Activated CD4-positive, alpha-beta T cell treated with anti-CD3 and anti-CD28 coated beads for 36 hours (primary cell): ENCODE measurements around the gene RAB7B. TPM values are rescaled to one million over a fixed set of nuclear protein-coding genes. Genes with fewer than 3 reads are reported as not detected.
A peak's percentile ranks its signal among the peaks of the same experiment; 100 is the strongest.
"Not testable (repeated sequence)": the region's sequence is repeated elsewhere in the genome, so short reads cannot be mapped to it uniquely, and the experiment has no call there.

Experiments
- ATAC-seq: fragments of 200-7000 bp; cut with Tn5 transposase; one replicate; pipeline ENCODE4 v1.10.0; 2021; ENCODE audit warnings: mild to moderate bottlenecking, moderate library complexity
- CTCF ChIA-PET: fragments of 350-600 bp; sonication (Branson Sonifier 250); formaldehyde crosslinking; loops from one replicate; lab custom pipeline; 2021; ENCODE audit warnings: antibody characterized with exemption; lab: Charles Lee
- POLR2A ChIA-PET: fragments of 350-600 bp; sonication (Branson Sonifier 250); formaldehyde crosslinking; loops from one replicate; lab custom pipeline; 2021; ENCODE audit warnings: antibody characterized with exemption, inconsistent platforms; lab: Charles Lee
- DNase-seq: peaks from one replicate; pipeline ENCODE4 v3.0.0-alpha.2; 2020
- H3K27ac Mint-ChIP-seq: one replicate; pipeline ENCODE4 v1.8.0; 2021; ENCODE audit warnings: mixed read lengths
- H3K27me3 Mint-ChIP-seq: one replicate; pipeline ENCODE4 v1.8.0; 2021; ENCODE audit warnings: mixed read lengths
- H3K36me3 Mint-ChIP-seq: one replicate; pipeline ENCODE4 v1.8.0; 2021; ENCODE audit warnings: low read depth, mixed read lengths
- H3K4me1 Mint-ChIP-seq: one replicate; pipeline ENCODE4 v1.8.0; 2021; ENCODE audit warnings: mixed read lengths
- H3K4me3 Mint-ChIP-seq: one replicate; pipeline ENCODE4 v1.8.0; 2021; ENCODE audit warnings: mild to moderate bottlenecking, moderate library complexity, mixed read lengths
- H3K9me3 Mint-ChIP-seq: one replicate; pipeline ENCODE4 v1.8.0; 2021; ENCODE audit warnings: low read depth, mixed read lengths
- intact Hi-C, 2 experiments: fragments of 100-400 bp; cut with DNase I in 1 of 2; cut with micrococcal nuclease in 1 of 2; formaldehyde crosslinking; loops; one replicate each; pipeline versions ENCODE4 v1.14.2 to v1.15.1; 2022 to 2024; cut with DNase I, micrococcal nuclease
- total RNA-seq, 2 experiments: library from RNA; stranded (reverse); gene quantifications; one replicate each; pipeline ENCODE4 v1.2.3, GENCODE V29; 2021

RAB7B gene, protein sequence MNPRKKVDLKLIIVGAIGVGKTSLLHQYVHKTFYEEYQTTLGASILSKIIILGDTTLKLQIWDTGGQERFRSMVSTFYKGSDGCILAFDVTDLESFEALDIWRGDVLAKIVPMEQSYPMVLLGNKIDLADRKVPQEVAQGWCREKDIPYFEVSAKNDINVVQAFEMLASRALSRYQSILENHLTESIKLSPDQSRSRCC
- not detected for total RNA-seq

DNA sequence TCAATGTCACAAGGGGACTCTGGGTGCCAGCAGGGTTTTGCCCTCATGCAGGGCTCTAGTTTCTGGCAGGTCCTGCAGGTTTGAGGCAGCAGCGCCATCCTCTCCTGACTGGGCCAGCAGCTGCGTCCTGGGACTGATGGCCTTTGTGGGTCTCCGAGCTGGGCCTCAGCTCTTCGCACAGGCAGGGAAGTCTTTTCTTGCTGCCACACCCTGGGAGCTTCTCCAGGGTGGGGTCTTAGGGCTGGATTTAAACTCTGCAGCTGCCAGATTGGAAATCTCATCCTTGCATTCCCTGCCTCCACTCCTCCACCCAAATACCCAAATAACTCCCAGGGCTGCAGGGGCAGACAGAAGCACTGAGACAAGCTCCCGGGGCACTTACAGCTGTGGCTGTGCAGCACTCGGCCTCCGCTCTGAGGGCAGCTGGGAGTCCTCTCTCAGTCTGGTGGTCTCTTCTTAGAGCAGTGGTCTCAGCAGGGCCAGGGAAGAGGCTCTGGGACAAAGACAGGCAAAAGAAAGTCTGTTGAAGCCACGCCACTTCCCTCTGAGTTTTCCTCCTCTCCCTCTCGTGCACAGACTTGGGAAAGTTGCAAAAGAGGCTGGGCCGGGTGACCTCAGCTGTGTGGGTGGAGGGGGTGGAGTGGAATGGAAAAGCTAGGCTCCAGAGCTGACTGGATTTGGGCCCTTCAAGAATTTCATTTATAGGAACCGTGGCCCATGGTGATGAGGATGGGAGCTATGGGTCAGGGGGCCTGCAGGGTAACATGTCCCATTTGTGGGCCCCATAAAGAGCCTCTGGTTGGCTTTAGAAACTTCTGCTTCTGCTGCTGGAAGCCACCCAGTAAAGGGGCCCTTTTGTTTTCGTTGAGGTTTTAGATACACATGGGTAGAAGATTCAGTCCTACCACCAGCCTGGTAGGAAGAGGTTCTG is at the start of gene RAB7B:
TSS of gene RAB7B (minus strand) at position 525 of the 931 bp plus-strand sequence. CDS start 9,260 bp downstream, outside the sequence.
- Mint-ChIP-seq H3K4me1 (peaks cover 34% of the 10 kb centered on the region), H3K36me3 (no peaks in the 10 kb centered on the region), H3K27ac (no peak within 1 kb of the TSS), H3K4me3 (no peak within 1 kb of the TSS), H3K9me3 (no peaks in the 10 kb centered on the region), H3K27me3 (peaks cover 12% of the 10 kb centered on the region)
- ChIA-PET CTCF (interaction anchor here (0.7 kb wide), 2 partner anchors 158 to 164 kb away, joined by 3 read pairs; no protein-coding TSS in a partner anchor), POLR2A (interaction anchor here (0.6 kb wide), 1 partner anchor 151 kb away, joined by 3 read pairs; no protein-coding TSS in a partner anchor)
- intact Hi-C loops, result no loop called here
- DNase-seq (peak; percentile 29), ATAC-seq (no peak)

- DNase-seq, ATAC-seq, CTCF ChIA-PET, H3K9me3 Mint-ChIP-seq, H3K36me3 Mint-ChIP-seq, H3K27me3 Mint-ChIP-seq, H3K27ac Mint-ChIP-seq, H3K4me3 Mint-ChIP-seq, POLR2A ChIA-PET: not testable (repeated sequence)
- intact Hi-C loops, result loop anchor here in 1 of 2 experiments (5.0 kb wide), 1 partner anchor 280 kb away; no protein-coding TSS in a partner anchor
- H3K4me1 Mint-ChIP-seq, result peaks cover 41% of the 10 kb centered on the region
Measured at GRCh38 chr1:206052231-206052865, 49.2 kb upstream of the RAB7B start.

GRCh38 chr1:206050655-206051235 is 47.5 kb upstream of the RAB7B start:
- Mint-ChIP-seq H3K4me1 (peaks cover 41% of the 10 kb centered on the region), H3K27ac (peak overlapping the region; percentile 87)
- CTCF ChIA-PET, result no interaction called here

GRCh38 chr1:206049919-206050600 is 46.9 kb upstream of the RAB7B start:
- H3K27me3 Mint-ChIP-seq, result peaks cover 5% of the 10 kb centered on the region
- intact Hi-C loops, result loop anchor here in 1 of 2 experiments (2.0 to 5.0 kb wide), 3 partner anchors 49 to 763 kb away; no protein-coding TSS in a partner anchor
- H3K4me3 Mint-ChIP-seq, result no peak overlapping the region
- H3K4me1 Mint-ChIP-seq, result peaks cover 41% of the 10 kb centered on the region
- ATAC-seq (no peak), DNase-seq (no peak)
- H3K27ac Mint-ChIP-seq, result peak overlapping the region; percentile 52
- H3K36me3 Mint-ChIP-seq, result no peaks in the 10 kb centered on the region
- ChIA-PET CTCF (no interaction called here), POLR2A (no interaction called here)
- H3K9me3 Mint-ChIP-seq, result no peaks in the 10 kb centered on the region

More at GRCh38 chr1:206050655-206051235, 47.5 kb upstream of the RAB7B start:
- DNase-seq (peak; percentile 82), ATAC-seq (peak; percentile 91)
- Mint-ChIP-seq H3K36me3 (no peaks in the 10 kb centered on the region), H3K9me3 (no peaks in the 10 kb centered on the region), H3K27me3 (peaks cover 5% of the 10 kb centered on the region), H3K4me3 (peak overlapping the region; percentile 2)
- intact Hi-C loops, result loop anchor here in 1 of 2 experiments (2.0 to 5.0 kb wide), 3 partner anchors 50 to 764 kb away; no protein-coding TSS in a partner anchor
- POLR2A ChIA-PET, result no interaction called here

GRCh38 chr1:206049293-206049692 is 46.1 kb upstream of the RAB7B start:
- POLR2A ChIA-PET, result no interaction called here
- Mint-ChIP-seq H3K4me1 (peaks cover 41% of the 10 kb centered on the region), H3K36me3 (no peaks in the 10 kb centered on the region), H3K9me3 (no peaks in the 10 kb centered on the region), H3K27me3 (peaks cover 5% of the 10 kb centered on the region), H3K27ac (no peak overlapping the region), H3K4me3 (no peak overlapping the region)
- peak; percentile 18 for DNase-seq
- peak; percentile 55 for ATAC-seq
- intact Hi-C loops, result no loop called here
- CTCF ChIA-PET, result no interaction called here

DNA sequence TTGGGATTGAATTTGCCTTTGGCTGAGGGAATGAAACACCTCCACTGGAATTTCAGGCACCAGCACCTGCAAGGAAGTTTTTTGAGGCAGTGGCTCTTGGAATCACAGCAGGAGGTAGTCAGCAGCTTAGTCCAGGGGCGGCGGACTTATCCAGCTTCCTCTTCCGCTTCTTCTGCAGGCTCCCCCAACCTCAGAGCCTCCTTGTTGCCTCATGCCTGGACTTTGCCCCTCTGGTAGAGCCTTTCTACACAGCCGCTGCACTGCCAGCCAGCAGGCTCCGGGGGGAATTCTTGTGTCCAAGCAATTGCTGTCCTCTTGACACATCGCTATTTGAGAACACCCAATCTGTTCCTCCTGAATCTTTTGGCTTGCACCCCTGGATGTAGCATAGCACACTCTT is 45.4 kb upstream of the RAB7B start:
- Mint-ChIP-seq H3K4me3 (no peak overlapping the region), H3K27me3 (peaks cover 5% of the 10 kb centered on the region), H3K36me3 (no peaks in the 10 kb centered on the region), H3K27ac (no peak overlapping the region), H3K4me1 (peaks cover 41% of the 10 kb centered on the region), H3K9me3 (no peaks in the 10 kb centered on the region)
- CTCF ChIA-PET, result no interaction called here
- POLR2A ChIA-PET, result no interaction called here
- intact Hi-C loops, result no loop called here
- ATAC-seq (no peak), DNase-seq (no peak)

DNA sequence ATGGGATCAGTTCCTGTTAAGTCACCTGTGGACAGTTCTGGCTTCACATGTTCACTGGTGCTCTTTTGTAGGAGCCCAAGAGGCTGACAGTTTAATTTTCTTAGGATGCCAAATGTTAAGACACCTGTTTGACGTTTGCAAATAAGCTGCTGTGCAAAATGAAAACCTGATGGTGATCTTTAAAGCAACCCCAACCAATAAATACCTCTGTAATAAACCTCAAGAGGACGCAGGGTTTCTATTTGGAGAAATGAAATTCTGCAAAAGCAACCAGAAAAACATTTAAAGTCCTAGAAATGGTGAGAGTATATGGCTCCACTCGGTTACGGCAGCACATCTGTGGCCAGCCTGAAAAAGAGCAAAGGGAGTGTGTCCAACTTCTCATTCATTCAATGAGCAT is 44.1 kb upstream of the RAB7B start:
- Mint-ChIP-seq H3K4me1 (peaks cover 30% of the 10 kb centered on the region), H3K36me3 (no peaks in the 10 kb centered on the region), H3K9me3 (no peaks in the 10 kb centered on the region), H3K4me3 (no peak overlapping the region), H3K27ac (no peak overlapping the region), H3K27me3 (peaks cover 5% of the 10 kb centered on the region)
- no peak for ATAC-seq
- no peak for DNase-seq
- POLR2A ChIA-PET, result interaction anchor here (0.6 kb wide), 1 partner anchor 10 kb away, joined by 3 read pairs; no protein-coding TSS in a partner anchor
- intact Hi-C loops, result no loop called here
- CTCF ChIA-PET, result no interaction called here

- ChIA-PET POLR2A (no interaction called here), CTCF (no interaction called here)
- no peak overlapping the region for H3K27ac Mint-ChIP-seq
- DNase-seq (no peak), ATAC-seq (no peak)
- H3K4me1 Mint-ChIP-seq, result peaks cover 16% of the 10 kb centered on the region
- H3K36me3 Mint-ChIP-seq, result no peaks in the 10 kb centered on the region
- intact Hi-C loops, result no loop called here
- H3K27me3 Mint-ChIP-seq, result peaks cover 7% of the 10 kb centered on the region
- H3K9me3 Mint-ChIP-seq, result no peaks in the 10 kb centered on the region
- H3K4me3 Mint-ChIP-seq, result no peak overlapping the region
Measured at GRCh38 chr1:206041640-206042039, 38.4 kb upstream of the RAB7B start.

DNA sequence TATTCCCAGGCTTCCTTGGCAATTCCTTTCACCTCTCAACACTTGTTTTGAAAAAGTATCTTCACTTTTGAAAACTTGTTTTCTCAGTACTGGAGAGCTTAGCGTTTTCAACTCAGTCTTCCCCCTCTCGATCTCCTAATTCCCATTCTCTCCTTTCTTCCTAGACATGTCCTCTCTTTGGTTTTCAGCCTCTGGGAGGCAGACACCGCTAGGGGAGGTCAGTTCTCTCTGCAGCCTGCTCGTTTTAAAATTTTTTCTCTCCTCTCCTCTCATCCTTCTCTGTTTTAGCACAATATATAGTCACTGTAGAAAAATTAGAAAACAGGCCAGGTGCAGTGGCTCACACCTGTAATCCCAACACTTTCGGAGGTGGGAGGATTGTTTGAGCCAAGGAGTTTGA is 37.1 kb upstream of the RAB7B start:
- H3K4me1 Mint-ChIP-seq, result peaks cover 18% of the 10 kb centered on the region
- DNase-seq, result no peak
- H3K4me3 Mint-ChIP-seq, result no peak overlapping the region
- H3K36me3 Mint-ChIP-seq, result no peaks in the 10 kb centered on the region
- no peaks in the 10 kb centered on the region for H3K9me3 Mint-ChIP-seq
- intact Hi-C loops, result no loop called here
- POLR2A ChIA-PET, result no interaction called here
- no peak for ATAC-seq
- H3K27me3 Mint-ChIP-seq, result peaks cover 10% of the 10 kb centered on the region
- CTCF ChIA-PET, result interaction anchor here (1.0 to 1.5 kb wide), 2 partner anchors 9 to 10 kb away, joined by 3 read pairs; no protein-coding TSS in a partner anchor
- H3K27ac Mint-ChIP-seq, result no peak overlapping the region

DNA sequence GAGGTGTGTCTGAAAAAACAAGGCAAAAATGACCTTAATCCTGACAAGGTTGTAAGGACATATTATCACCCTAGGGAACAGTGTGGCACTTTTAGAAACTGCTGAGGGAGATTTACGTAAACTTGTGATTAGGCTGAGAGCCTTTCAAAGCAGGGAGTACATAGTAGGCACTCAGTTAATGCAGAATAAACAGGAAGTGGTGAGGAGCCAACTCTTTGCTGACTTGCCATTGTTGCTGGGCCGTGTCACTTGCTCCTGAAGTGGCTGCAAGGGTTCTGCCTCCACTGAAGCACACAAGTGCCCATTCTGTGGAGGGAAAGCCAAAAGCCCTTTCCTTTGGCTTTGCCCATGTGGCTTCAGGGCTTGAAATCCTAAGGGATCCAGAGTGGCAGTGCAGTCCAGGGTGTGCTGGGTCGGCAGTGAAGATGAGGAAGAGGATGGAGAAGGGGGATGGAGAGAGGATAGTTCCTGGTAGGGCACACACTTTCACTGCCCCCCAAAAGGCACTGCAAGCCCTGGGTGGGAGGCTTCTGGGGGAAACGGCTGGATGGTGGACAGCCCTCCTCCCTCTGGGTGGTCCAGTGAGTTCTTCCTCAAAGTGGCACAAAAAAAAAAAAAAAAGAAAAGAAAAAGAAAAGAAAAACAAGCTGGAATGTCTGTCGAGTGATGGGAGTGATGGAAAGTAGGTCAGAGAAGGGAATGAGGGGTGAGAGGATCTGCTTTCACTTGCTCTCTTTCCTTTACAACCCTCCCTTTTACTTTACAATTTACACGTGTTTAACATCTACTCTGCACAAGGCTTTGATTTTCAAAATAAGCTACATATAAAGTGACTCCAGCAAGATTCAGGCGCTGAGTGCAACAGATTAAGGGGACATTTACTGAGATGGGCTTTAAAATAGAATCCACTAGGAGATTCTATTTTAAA is 36.1 kb upstream of the RAB7B start:
- DNase-seq (no peak), ATAC-seq (peak; percentile 53)
- intact Hi-C loops, result no loop called here
- Mint-ChIP-seq H3K36me3 (no peaks in the 10 kb centered on the region), H3K4me1 (peaks cover 24% of the 10 kb centered on the region), H3K27ac (no peak overlapping the region), H3K9me3 (no peaks in the 10 kb centered on the region), H3K4me3 (no peak overlapping the region), H3K27me3 (peaks cover 10% of the 10 kb centered on the region)
- ChIA-PET POLR2A (no interaction called here), CTCF (interaction anchor here (0.6 to 3.0 kb wide), 8 partner anchors 8 to 1183 kb away, joined by 3 to 15 read pairs (median 4); no protein-coding TSS in a partner anchor)
